HEK293T (cell line): Measurements from ENCODE around the gene KRT23.
A peak's percentile ranks its signal among the peaks of the same experiment; 100 is the strongest.

Experiments used
- CTCF ChIA-PET: fragments of 350-600 bp; formaldehyde crosslinking; extraction: SDS; loops from one replicate; lab custom pipeline; 2021; ENCODE audit warnings: antibody characterized with exemption, inconsistent platforms; lab: Yijun Ruan, JAX
- POLR2A ChIA-PET: fragments of 350-600 bp; formaldehyde crosslinking; extraction: SDS; loops from one replicate; lab custom pipeline; 2020; ENCODE audit warnings: antibody characterized with exemption, inconsistent platforms; lab: Yijun Ruan, JAX
- DNase-seq: peaks from one replicate; pipeline ENCODE4 v3.0.0; 2012; ENCODE audit warnings: mixed read lengths; ENCODE audit errors: extremely low spot score
- ARNT ChIP-seq: fragments of 450-650 bp; IDR thresholded peaks from 2 replicates; pipeline ENCODE4 v1.6.1; 2017; ENCODE audit warnings: mild to moderate bottlenecking
- BHLHE40 ChIP-seq: fragments of 450-650 bp; IDR thresholded peaks from 2 replicates; pipeline ENCODE4 v1.6.1; 2016; ENCODE audit warnings: mild to moderate bottlenecking, moderate library complexity, borderline replicate concordance
- CTBP1 ChIP-seq: fragments of 450-650 bp; IDR thresholded peaks from 2 replicates; pipeline ENCODE4 v1.6.1; 2016; ENCODE audit warnings: borderline replicate concordance
- ELF4 ChIP-seq: fragments of 450-650 bp; IDR thresholded peaks from 2 replicates; pipeline ENCODE4 v1.6.1; 2017; ENCODE audit warnings: antibody characterized with exemption
- FOXA1 ChIP-seq: fragments of 450-650 bp; IDR thresholded peaks from 2 replicates; pipeline ENCODE4 v1.6.1; 2016; ENCODE audit warnings: mild to moderate bottlenecking
- FOXK2 ChIP-seq: fragments of 450-650 bp; IDR thresholded peaks from 2 replicates; pipeline ENCODE4 v1.6.1; 2016; ENCODE audit warnings: mild to moderate bottlenecking
- FOXM1 ChIP-seq: fragments of 450-650 bp; IDR thresholded peaks from 2 replicates; pipeline ENCODE4 v1.6.1; 2017; ENCODE audit warnings: mild to moderate bottlenecking, borderline replicate concordance
- HDGF ChIP-seq: fragments of 450-650 bp; IDR thresholded peaks from 2 replicates; pipeline ENCODE4 v1.6.1; 2017; ENCODE audit warnings: antibody characterized with exemption, borderline replicate concordance
- L3MBTL2 ChIP-seq: fragments of 450-650 bp; conservative IDR thresholded peaks from 2 replicates; pipeline ENCODE4 v1.6.1; 2016; ENCODE audit warnings: mild to moderate bottlenecking
- LEF1 ChIP-seq: fragments of 450-650 bp; IDR thresholded peaks from 2 replicates; pipeline ENCODE4 v1.6.1; 2017; ENCODE audit warnings: mild to moderate bottlenecking, borderline replicate concordance
- NFRKB ChIP-seq: fragments of 450-650 bp; IDR thresholded peaks from 2 replicates; pipeline ENCODE4 v1.6.1; 2016; ENCODE audit warnings: mild to moderate bottlenecking, moderate library complexity
- SP1 ChIP-seq: fragments of 450-650 bp; IDR thresholded peaks from 2 replicates; pipeline ENCODE4 v1.6.1; 2017
- SUZ12 ChIP-seq: fragments of 450-650 bp; IDR thresholded peaks from 2 replicates; pipeline ENCODE4 v1.6.1; 2016; ENCODE audit warnings: mild to moderate bottlenecking
- TARDBP ChIP-seq: fragments of 450-650 bp; IDR thresholded peaks from 2 replicates; pipeline ENCODE4 v1.6.1; 2016
- ZNF384 ChIP-seq: fragments of 450-650 bp; IDR thresholded peaks from 2 replicates; pipeline ENCODE4 v1.6.1; 2016
- TF ChIP-seq, protein P1 (sequence below): fragments of 450-650 bp; IDR thresholded peaks from 2 replicates; pipeline ENCODE4 v1.6.1; 2016

KRT23 gene

DNA sequence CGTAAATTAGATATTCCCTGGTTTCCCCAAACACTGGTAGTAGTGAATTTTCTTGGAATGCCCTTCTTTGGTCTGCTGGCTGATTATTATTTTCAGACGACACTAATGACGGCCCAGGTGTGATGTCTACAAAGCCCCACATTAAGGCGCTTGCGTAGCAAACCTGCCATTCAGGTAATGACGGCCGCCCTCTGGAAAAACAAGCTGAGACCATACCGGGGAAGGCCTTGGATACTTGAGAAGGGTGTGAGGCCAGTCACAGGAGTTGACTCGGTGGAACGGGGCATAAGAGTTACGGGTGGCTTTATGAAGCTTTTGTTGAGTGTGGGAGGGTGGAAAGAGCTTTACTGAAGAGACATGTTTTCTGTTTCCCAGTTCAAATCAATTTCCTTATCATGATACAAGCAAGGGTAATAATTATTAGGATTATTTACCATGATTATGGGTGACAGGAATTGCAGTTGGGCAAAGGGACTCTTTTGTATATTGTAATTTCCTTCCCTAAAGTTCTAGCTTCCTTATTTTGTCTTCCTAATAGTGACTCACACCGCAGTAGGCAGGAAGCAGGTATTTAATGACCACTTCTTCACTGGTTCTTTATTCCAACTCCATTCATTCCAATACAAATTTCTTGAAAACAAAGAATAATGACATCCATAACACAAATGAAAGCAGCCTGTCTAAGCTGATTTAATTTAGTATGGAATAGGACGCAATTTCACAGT is 24.8 kb downstream of the KRT23 start:
- TF ChIP-seq LEF1 (no peak), FOXK2 (no peak), BHLHE40 (no peak), ZNF384 (no peak), FOXA1 (no peak), ELF4 (no peak), ARNT (no peak), SP1 (no peak), L3MBTL2 (no peak), NFRKB (no peak), SUZ12 (no peak), TARDBP (no peak), FOXM1 (no peak), HDGF (no peak), CTBP1 (no peak)
- TF ChIP-seq, protein P1, sequence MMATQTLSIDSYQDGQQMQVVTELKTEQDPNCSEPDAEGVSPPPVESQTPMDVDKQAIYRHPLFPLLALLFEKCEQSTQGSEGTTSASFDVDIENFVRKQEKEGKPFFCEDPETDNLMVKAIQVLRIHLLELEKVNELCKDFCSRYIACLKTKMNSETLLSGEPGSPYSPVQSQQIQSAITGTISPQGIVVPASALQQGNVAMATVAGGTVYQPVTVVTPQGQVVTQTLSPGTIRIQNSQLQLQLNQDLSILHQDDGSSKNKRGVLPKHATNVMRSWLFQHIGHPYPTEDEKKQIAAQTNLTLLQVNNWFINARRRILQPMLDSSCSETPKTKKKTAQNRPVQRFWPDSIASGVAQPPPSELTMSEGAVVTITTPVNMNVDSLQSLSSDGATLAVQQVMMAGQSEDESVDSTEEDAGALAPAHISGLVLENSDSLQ: no peak
- no peak for DNase-seq
- ChIA-PET POLR2A (no interaction called here), CTCF (interaction anchor here (1.5 kb wide), 1 partner anchor 636 kb away, joined by 3 read pairs; no protein-coding TSS in a partner anchor)

- CTCF ChIA-PET: interaction anchor here (0.7 to 1.5 kb wide), 5 partner anchors 103 to 757 kb away, joined by 3 to 5 read pairs (median 4); no protein-coding TSS in a partner anchor
- TF ChIP-seq L3MBTL2 (no peak), BHLHE40 (no peak), ELF4 (no peak), ARNT (no peak), CTBP1 (no peak), FOXA1 (no peak), ZNF384 (no peak)
- POLR2A ChIA-PET: no interaction called here
- DNase-seq: no peak
These were observed 27.0 kb downstream of the KRT23 start for GRCh38 chr17:40910441-40910841.

DNA sequence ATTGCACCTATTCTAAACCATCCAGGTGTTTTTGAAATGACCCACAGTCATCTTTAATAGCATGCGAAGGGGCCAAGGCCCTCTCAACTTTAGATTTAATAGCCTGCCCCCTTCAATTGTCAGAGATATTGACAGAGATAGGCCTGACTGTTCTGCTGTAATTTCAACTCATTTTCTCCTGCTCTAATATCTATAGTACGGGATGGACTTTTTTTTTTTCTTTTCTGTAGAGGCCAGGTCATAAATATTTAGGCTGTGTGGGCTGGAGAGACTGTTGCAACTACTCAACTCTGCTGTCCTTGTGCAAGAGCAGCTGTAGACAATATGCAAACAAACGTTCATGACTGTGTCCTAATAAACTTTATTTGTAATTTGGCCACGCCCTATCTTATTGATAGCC is 27.7 kb downstream of the KRT23 start:
- ChIA-PET CTCF (interaction anchor here (0.6 to 1.5 kb wide), 5 partner anchors 269 to 640 kb away, joined by 3 to 5 read pairs (median 4); no protein-coding TSS in a partner anchor), POLR2A (no interaction called here)
- DNase-seq: no peak
- no peak for TF ChIP-seq LEF1
- no peak for TF ChIP-seq FOXM1
- no peak for TF ChIP-seq HDGF
- TF ChIP-seq SUZ12: no peak
- TF ChIP-seq ELF4: no peak
- no peak for TF ChIP-seq L3MBTL2
- TF ChIP-seq, protein P1: no peak
- no peak for TF ChIP-seq ZNF384
- TF ChIP-seq ARNT: no peak
- TF ChIP-seq TARDBP: no peak

DNA sequence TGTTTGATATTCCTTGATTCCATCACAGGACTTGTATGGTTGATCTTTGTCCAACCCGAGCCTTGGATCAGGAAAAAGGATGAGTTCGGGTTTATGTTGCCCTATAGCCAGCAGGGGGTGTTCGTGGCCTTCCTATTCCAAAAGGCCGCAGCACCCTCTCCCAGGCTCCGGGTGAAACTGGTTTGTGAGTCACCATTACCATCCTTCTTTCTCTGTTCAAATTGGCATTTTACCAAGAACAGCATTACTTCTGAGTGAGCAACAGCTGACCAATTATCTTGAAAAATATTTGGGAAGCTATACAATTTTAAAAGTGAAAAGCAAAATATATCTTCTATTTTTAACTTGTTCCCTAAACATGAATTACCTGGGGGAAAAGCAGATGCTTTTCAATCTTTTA is 28.1 kb downstream of the KRT23 start:
- no peak for TF ChIP-seq FOXA1
- no peak for TF ChIP-seq LEF1
- no peak for TF ChIP-seq FOXK2
- TF ChIP-seq BHLHE40: no peak
- TF ChIP-seq ZNF384: no peak
- TF ChIP-seq ELF4: no peak
- no peak for TF ChIP-seq ARNT
- CTCF ChIA-PET: interaction anchor here (0.6 to 1.4 kb wide), 3 partner anchors 269 to 640 kb away, joined by 3 to 4 read pairs (median 3); no protein-coding TSS in a partner anchor
- DNase-seq: peak; percentile 62
- POLR2A ChIA-PET: no interaction called here

DNA sequence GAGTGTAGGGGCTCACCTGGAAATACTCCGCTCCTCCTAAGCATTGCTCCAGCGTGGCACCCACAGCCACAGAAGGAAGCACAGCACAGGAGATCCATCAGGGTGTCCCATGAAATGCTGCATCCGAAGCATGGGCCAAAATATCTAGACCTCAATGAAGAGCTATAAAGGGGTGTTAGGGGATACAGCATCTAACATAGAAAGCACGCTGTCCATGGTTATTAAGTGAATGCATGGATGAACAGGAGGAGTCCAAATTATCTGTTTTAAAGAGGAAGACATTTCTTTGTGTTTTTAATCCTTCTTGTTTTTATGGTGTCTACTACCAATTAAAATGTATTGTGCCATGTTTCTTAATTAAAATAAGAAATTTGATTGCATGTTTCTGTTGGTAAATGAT is 30.8 kb downstream of the KRT23 start:
- CTCF ChIA-PET: interaction anchor here (0.6 kb wide), 2 partner anchors 590 to 756 kb away, joined by 3 read pairs; no protein-coding TSS in a partner anchor
- no peak for TF ChIP-seq CTBP1
- TF ChIP-seq, protein P1: no peak
- TF ChIP-seq SUZ12: no peak
- no peak for TF ChIP-seq FOXM1
- DNase-seq: no peak
- POLR2A ChIA-PET: no interaction called here

GRCh38 chr17:40905370-40905769 is 32.1 kb downstream of the KRT23 start:
- TF ChIP-seq LEF1 (no peak), HDGF (no peak), L3MBTL2 (no peak)
- ChIA-PET CTCF (interaction anchor here (0.6 kb wide), 2 partner anchors 27 to 45 kb away, joined by 3 to 4 read pairs; no protein-coding TSS in a partner anchor), POLR2A (no interaction called here)
- no peak for DNase-seq
